Gastrocnemius medialis (tissue), 4 donors: ENCODE results near the gene OR2G2. TPM values are rescaled to one million over a fixed set of nuclear protein-coding genes. Genes with fewer than 3 reads are reported as not detected.

Source experiments
- ATAC-seq, 2 donors: fragments of 150-250 bp; one replicate each; pipeline ENCODE4 v1.9.1; 2016
- DNase-seq, 2 donors: peaks; one replicate each; pipeline ENCODE4 v3.0.0-alpha.2; 2019
- H3K27ac ChIP-seq, 4 donors: fragments of 200-600 bp; sonication (generic); 1 replicate in 1 of 4; 2 replicates in 3 of 4; pipeline ENCODE4 v1.5.1; 2016 to 2018; ENCODE audit warnings: mild to moderate bottlenecking in 2 of 4, moderate library complexity in 1 of 4
- H3K27me3 ChIP-seq, 3 donors: fragments of 200-600 bp; sonication (generic) in 2 of 3; 1 replicate in 1 of 3; 2 replicates in 2 of 3; pipeline versions ENCODE4 v1.5.1 to v1.6.0; 2016 to 2019; ENCODE audit warnings: mild to moderate bottlenecking in 1 of 3, moderate library complexity in 1 of 3
- H3K36me3 ChIP-seq, 2 donors: fragments of 200-600 bp; sonication (generic) in 1 of 2; one replicate each; pipeline ENCODE4 v1.5.1; 2017 to 2018
- H3K4me1 ChIP-seq, 2 donors: fragments of 200-600 bp; sonication (generic) in 1 of 2; one replicate each; pipeline ENCODE4 v1.5.1; 2016 to 2017; ENCODE audit warnings: mild to moderate bottlenecking in 2 of 2
- H3K4me3 ChIP-seq, 4 donors: fragments of 200-600 bp; sonication (generic) in 3 of 4; 1 replicate in 1 of 4; 2 replicates in 3 of 4; pipeline ENCODE4 v1.5.1; 2016 to 2019; ENCODE audit warnings: mild to moderate bottlenecking in 2 of 4
- H3K9me3 ChIP-seq, 3 donors: fragments of 200-600 bp; sonication (generic) in 2 of 3; 1 replicate in 1 of 3; 2 replicates in 2 of 3; pipeline ENCODE4 v1.5.1; 2016 to 2019
- POLR2A ChIP-seq, 2 donors: fragments of 450-650 bp; IDR thresholded peaks; one replicate each; pipeline ENCODE4 v1.6.1; 2017; ENCODE audit warnings: antibody characterized with exemption in 2 of 2, mild to moderate bottlenecking in 2 of 2, moderate library complexity in 2 of 2
- in situ Hi-C, 4 donors: fragments of 200-750 bp; cut with MboI; loops; one replicate each; pipeline versions ENCODE4 v1.15.0 to v1.8.0; 2017; ENCODE audit warnings: low sequenced_read_pairs in 4 of 4
- intact Hi-C: fragments of 100-400 bp; cut with DNase I; formaldehyde crosslinking; loops from one replicate; pipeline ENCODE4 v1.15.1; 2023; ENCODE audit warnings: low total_unique reads
- total RNA-seq, 4 donors: library from RNA; depleted of rRNA; stranded (reverse); fragments of >200 nt; gene quantifications; one replicate each; pipeline versions ENCODE4 v1.1.0 to v1.2.3, GENCODE V29; 2016
- TF ChIP-seq, protein P1 (sequence below), 5 experiments: fragments of 450-650 bp in 3 of 5; fragments of 200-600 bp in 2 of 5; sonication (generic) in 2 of 5; IDR thresholded peaks in 4 of 5; conservative IDR thresholded peaks in 1 of 5; 1 replicate in 4 of 5; 2 replicates in 1 of 5; pipeline ENCODE4 v1.5.1; 2016 to 2019; ENCODE audit warnings: antibody characterized with exemption in 5 of 5, mild to moderate bottlenecking in 3 of 5, moderate library complexity in 3 of 5

Gene OR2G2
- total RNA-seq, 4 donors from 2014 or later, result not detected

DNA sequence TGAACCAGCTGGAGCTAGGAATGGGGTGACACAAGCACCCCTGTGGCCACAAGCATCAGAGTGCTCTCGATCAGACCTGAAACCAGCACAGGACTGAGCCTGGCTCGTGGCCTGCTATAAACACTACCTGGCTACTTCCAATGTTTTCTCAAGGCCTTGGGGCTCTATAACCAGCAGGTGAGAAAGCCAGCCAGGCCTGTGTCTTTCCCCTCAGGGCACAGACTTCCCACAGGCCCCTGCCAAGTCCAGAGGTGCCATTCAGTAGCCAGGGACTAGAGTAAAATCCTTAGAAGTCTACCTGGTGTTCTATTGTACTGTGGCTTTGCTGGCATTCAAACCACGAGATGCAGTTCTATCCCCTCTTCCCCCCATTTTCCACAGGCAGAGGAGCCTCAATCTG is 39.8 kb downstream of the OR2G2 start:
- in situ Hi-C loops, result no loop called here
- DNase-seq, result no peak
- H3K4me1 ChIP-seq, result no peaks in the 10 kb centered on the region
- H3K4me3 ChIP-seq, result no peak overlapping the region
- H3K36me3 ChIP-seq, result no peaks in the 10 kb centered on the region
- H3K9me3 ChIP-seq, result no peaks in the 10 kb centered on the region
- no peak overlapping the region for H3K27ac ChIP-seq
- no peaks in the 10 kb centered on the region for H3K27me3 ChIP-seq
- ATAC-seq, result no peak
- intact Hi-C loops, result no loop called here
- TF ChIP-seq, protein P1, sequence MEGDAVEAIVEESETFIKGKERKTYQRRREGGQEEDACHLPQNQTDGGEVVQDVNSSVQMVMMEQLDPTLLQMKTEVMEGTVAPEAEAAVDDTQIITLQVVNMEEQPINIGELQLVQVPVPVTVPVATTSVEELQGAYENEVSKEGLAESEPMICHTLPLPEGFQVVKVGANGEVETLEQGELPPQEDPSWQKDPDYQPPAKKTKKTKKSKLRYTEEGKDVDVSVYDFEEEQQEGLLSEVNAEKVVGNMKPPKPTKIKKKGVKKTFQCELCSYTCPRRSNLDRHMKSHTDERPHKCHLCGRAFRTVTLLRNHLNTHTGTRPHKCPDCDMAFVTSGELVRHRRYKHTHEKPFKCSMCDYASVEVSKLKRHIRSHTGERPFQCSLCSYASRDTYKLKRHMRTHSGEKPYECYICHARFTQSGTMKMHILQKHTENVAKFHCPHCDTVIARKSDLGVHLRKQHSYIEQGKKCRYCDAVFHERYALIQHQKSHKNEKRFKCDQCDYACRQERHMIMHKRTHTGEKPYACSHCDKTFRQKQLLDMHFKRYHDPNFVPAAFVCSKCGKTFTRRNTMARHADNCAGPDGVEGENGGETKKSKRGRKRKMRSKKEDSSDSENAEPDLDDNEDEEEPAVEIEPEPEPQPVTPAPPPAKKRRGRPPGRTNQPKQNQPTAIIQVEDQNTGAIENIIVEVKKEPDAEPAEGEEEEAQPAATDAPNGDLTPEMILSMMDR (IDR thresholded peaks at IDR 0.05 in 4 of 5, conservative IDR thresholded peaks at IDR 0.05 in 1 of 5), result no peak
- no peak for TF ChIP-seq POLR2A (IDR thresholded peaks at IDR 0.05)

DNA sequence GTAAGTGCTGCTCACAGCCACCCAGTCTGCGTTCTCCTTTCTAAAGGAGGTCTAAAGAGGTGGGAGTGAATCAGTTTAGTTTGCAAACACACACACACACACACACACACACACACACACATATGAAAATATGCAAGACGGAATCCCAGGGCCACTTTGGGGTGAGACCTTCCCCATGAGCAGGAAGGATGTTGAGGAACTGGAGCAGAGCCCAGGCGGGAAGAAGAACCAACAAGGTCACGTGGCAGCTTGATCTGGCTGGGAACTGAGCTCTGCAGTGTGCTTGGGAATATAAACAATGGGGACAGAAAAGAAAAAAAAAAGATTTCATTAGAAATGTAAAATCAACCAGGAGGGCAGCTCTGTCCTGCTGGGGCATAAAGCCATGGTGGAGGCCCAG is 49.9 kb downstream of the OR2G2 start:
- no peak for ATAC-seq
- intact Hi-C loops, result no loop called here

DNA sequence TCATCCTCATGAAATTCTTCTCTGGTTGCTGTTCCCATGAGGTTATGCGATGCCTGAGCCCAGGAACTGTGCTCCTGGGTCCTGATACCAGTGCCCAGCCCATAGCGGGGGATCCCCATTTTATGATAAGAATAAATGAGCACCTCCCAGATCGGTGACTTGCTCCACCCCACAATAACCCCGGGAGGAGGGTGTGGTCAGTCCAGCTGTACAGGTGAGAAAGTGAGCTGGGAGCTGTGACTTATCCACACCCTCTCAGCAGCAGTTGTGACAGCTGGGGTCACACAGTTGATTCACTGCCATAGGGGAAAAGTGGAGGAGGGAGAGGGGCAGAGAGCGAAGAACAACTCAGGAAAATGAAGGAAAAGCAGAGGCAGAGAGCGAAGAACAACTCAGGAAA is 50.6 kb downstream of the OR2G2 start:
- H3K4me1 ChIP-seq, result no peaks in the 10 kb centered on the region
- no peaks in the 10 kb centered on the region for H3K36me3 ChIP-seq
- TF ChIP-seq, protein P1 (IDR thresholded peaks at IDR 0.05 in 4 of 5, conservative IDR thresholded peaks at IDR 0.05 in 1 of 5), result no peak
- TF ChIP-seq POLR2A (IDR thresholded peaks at IDR 0.05), result no peak

More for the DNA sequence above, 49.9 kb downstream of the OR2G2 start:
- H3K4me3 ChIP-seq, result no peak overlapping the region
- H3K9me3 ChIP-seq, result no peaks in the 10 kb centered on the region
- no peaks in the 10 kb centered on the region for H3K36me3 ChIP-seq
- TF ChIP-seq, protein P1 (IDR thresholded peaks at IDR 0.05 in 4 of 5, conservative IDR thresholded peaks at IDR 0.05 in 1 of 5), result no peak
- no peak for TF ChIP-seq POLR2A (IDR thresholded peaks at IDR 0.05)
- no peaks in the 10 kb centered on the region for H3K27me3 ChIP-seq
- no peak overlapping the region for H3K27ac ChIP-seq
- no peak for DNase-seq
- no peaks in the 10 kb centered on the region for H3K4me1 ChIP-seq
- in situ Hi-C loops, result no loop called here

More for the DNA sequence above, 50.6 kb downstream of the OR2G2 start:
- Histone ChIP-seq H3K27ac (no peak overlapping the region), H3K9me3 (no peaks in the 10 kb centered on the region), H3K27me3 (no peaks in the 10 kb centered on the region), H3K4me3 (peak overlapping the region in 1 of 4 donors; percentile 34)
- in situ Hi-C loops (no loop called here), intact Hi-C loops (no loop called here)
- ATAC-seq, result no peak
- no peak for DNase-seq

Other genes with a start within 250 kb of the OR2G2 start
- gene NLRP3, start 172.2 kb upstream of the OR2G2 start, total RNA-seq, result under 1 TPM; 0.29 to 0.56 (median 0.47) TPM
- gene OR2B11, start 130.3 kb upstream of the OR2G2 start, total RNA-seq, result not detected
- gene OR2C3, start 51.9 kb upstream of the OR2G2 start, total RNA-seq, result not detected
- under 1 TPM in 1 of 4 donors, not detected in 3; 0.15 TPM for gene GCSAML, start 39.2 kb upstream of the OR2G2 start, total RNA-seq
- not detected for gene OR2G3, start 17.2 kb downstream of the OR2G2 start, total RNA-seq
- gene OR13G1, start 91.4 kb downstream of the OR2G2 start, total RNA-seq, result not detected
- not detected for gene OR6F1, start 128.3 kb downstream of the OR2G2 start, total RNA-seq
- not detected for gene OR14K1, start 150.3 kb downstream of the OR2G2 start, total RNA-seq
- gene OR14A2, start 159.8 kb downstream of the OR2G2 start, total RNA-seq, result not detected
- gene OR1C1, start 172.2 kb downstream of the OR2G2 start, total RNA-seq, result not detected
- gene OR14A16, start 235.8 kb downstream of the OR2G2 start, total RNA-seq, result not detected